Hepatocyte (in vitro differentiated cells): ENCODE data around the gene PPP2R1B. TPM values are rescaled to one million over a fixed set of nuclear protein-coding genes. Genes with fewer than 3 reads are reported as not detected.
A peak's percentile ranks its signal among the peaks of the same experiment; 100 is the strongest.

Experiments
- DNase-seq: peaks from one replicate; pipeline ENCODE4 v3.0.0-alpha.2; 2016; ENCODE audit warnings: low spot score
- H2AFZ ChIP-seq: fragments of 200-600 bp; sonication (generic); 2 replicates; pipeline ENCODE4 v1.6.0; 2016; ENCODE audit warnings: antibody characterized with exemption, mild to moderate bottlenecking
- H3K27ac ChIP-seq: fragments of 200-600 bp; sonication (generic); 2 replicates; pipeline ENCODE4 v1.5.1; 2016; ENCODE audit warnings: mild to moderate bottlenecking
- H3K27me3 ChIP-seq: fragments of 200-600 bp; sonication (generic); 2 replicates; pipeline ENCODE4 v1.6.1; 2016
- H3K36me3 ChIP-seq: fragments of 200-600 bp; sonication (generic); replicated peaks from 2 replicates; pipeline ENCODE4 v1.5.1; 2016; ENCODE audit warnings: low read depth; ENCODE audit not compliant: insufficient read depth
- H3K4me1 ChIP-seq: fragments of 200-600 bp; sonication (generic); 2 replicates; pipeline ENCODE4 v1.5.1; 2016; ENCODE audit warnings: mild to moderate bottlenecking, moderate library complexity; ENCODE audit not compliant: insufficient read depth
- H3K4me2 ChIP-seq: fragments of 200-600 bp; sonication (generic); 2 replicates; pipeline ENCODE4 v1.6.0; 2016
- H3K4me3 ChIP-seq: fragments of 200-600 bp; sonication (generic); 2 replicates; pipeline ENCODE4 v1.5.1; 2016; ENCODE audit warnings: mild to moderate bottlenecking
- H3K79me2 ChIP-seq: fragments of 200-600 bp; sonication (generic); 2 replicates; pipeline ENCODE4 v1.6.0; 2017; ENCODE audit warnings: mild to moderate bottlenecking
- H3K9me2 ChIP-seq: fragments of 200-600 bp; sonication (generic); replicated peaks from 2 replicates; pipeline ENCODE4 v1.6.0; 2017; ENCODE audit warnings: mild to moderate bottlenecking; ENCODE audit not compliant: insufficient read depth
- H3K9me3 ChIP-seq: fragments of 200-600 bp; sonication (generic); 2 replicates; pipeline ENCODE4 v1.5.1; 2016; ENCODE audit warnings: low read depth, mild to moderate bottlenecking
- H4K20me1 ChIP-seq: fragments of 200-600 bp; sonication (generic); 2 replicates; pipeline ENCODE4 v1.6.0; 2016; ENCODE audit warnings: mild to moderate bottlenecking; ENCODE audit not compliant: insufficient read depth, poor library complexity, severe bottlenecking
- CTCF ChIP-seq: fragments of 200-600 bp; sonication (generic); IDR thresholded peaks from 2 replicates; pipeline ENCODE4 v1.5.1; 2016; ENCODE audit warnings: antibody characterized with exemption, mild to moderate bottlenecking; ENCODE audit not compliant: poor library complexity
- EZH2 ChIP-seq: fragments of 200-600 bp; sonication (generic); IDR thresholded peaks from 2 replicates; pipeline ENCODE4 v1.6.1; 2016; ENCODE audit warnings: antibody characterized with exemption, mild to moderate bottlenecking, borderline replicate concordance
- EZH2phosphoT487 ChIP-seq: fragments of 200-600 bp; sonication (generic); IDR thresholded peaks from one replicate; pipeline ENCODE4 v1.6.1; 2018; ENCODE audit warnings: antibody characterized with exemption, mild to moderate bottlenecking, low read depth, moderate library complexity; ENCODE audit not compliant: unreplicated experiment, severe bottlenecking
- WGBS: methylation state at CpG from one replicate; pipeline ENCODE4 v1.1.6; 2016; ENCODE audit warnings: low lambda C conversion rate; ENCODE audit errors: missing lambda C conversion rate; 5-methylcytosine and 5-hydroxymethylcytosine counted together
- polyA plus RNA-seq: library from polyadenylated mRNA; unstranded; fragments of >200 nt; fragmentation: Nextera tagmentation; extraction: Ambion mirVana; gene quantifications from 2 replicates; pipeline ENCODE4 v1.2.1, GENCODE V29; 2016
- total RNA-seq: library from RNA; depleted of rRNA; stranded (reverse); fragments of >200 nt; gene quantifications from 2 replicates; pipeline ENCODE4 v1.2.3, GENCODE V29; 2014

PPP2R1B gene
- total RNA-seq (41.0 and 43.5 TPM in 2 replicates), polyA plus RNA-seq (22.7 and 25.3 TPM in 2 replicates)

GRCh38 chr11:111765984-111766833, at the start of gene PPP2R1B:
Gene PPP2R1B, minus strand, starts transcription at chr11:111766389. Its CDS starts 28 bp downstream, at chr11:111766361.
- peak; percentile 88 for DNase-seq
- TF ChIP-seq EZH2phosphoT487 = no peak
- TF ChIP-seq CTCF = no peak
- no peak for TF ChIP-seq EZH2
- Histone ChIP-seq H3K4me3 (peak within 1 kb of the TSS; percentile 88), H3K9me2 (no peaks in the 10 kb centered on the region), H3K9me3 (no peaks in the 10 kb centered on the region), H3K79me2 (peaks cover 48% of the 10 kb centered on the region), H3K4me2 (peak within 1 kb of the TSS; percentile 86), H3K27me3 (no peaks in the 10 kb centered on the region), H2AFZ (peak within 1 kb of the TSS; percentile 96), H4K20me1 (no peaks in the 10 kb centered on the region), H3K36me3 (no peaks in the 10 kb centered on the region), H3K27ac (peak within 1 kb of the TSS; percentile 96), H3K4me1 (peaks cover 18% of the 10 kb centered on the region)
- WGBS = under 1% methylated on average over 59 of the region's 61 CpGs

- no peak overlapping the region for H3K4me3 ChIP-seq
- no peak for DNase-seq
- TF ChIP-seq EZH2 (no peak), EZH2phosphoT487 (no peak)
- H2AFZ ChIP-seq = no peak overlapping the region
- H3K9me3 ChIP-seq = no peaks in the 10 kb centered on the region
- no peak overlapping the region for H3K4me2 ChIP-seq
- no peaks in the 10 kb centered on the region for H3K9me2 ChIP-seq
- no peaks in the 10 kb centered on the region for H3K27me3 ChIP-seq
- no peaks in the 10 kb centered on the region for H3K36me3 ChIP-seq
- no peaks in the 10 kb centered on the region for H4K20me1 ChIP-seq
- 88% methylated on average over 1 of the region's 1 CpG for WGBS
- H3K27ac ChIP-seq = peak overlapping the region; percentile 0
- peaks cover 4% of the 10 kb centered on the region for H3K79me2 ChIP-seq
- H3K4me1 ChIP-seq = peaks cover 5% of the 10 kb centered on the region
Observed at GRCh38 chr11:111815489-111815888, 49.3 kb upstream of the PPP2R1B start.

DNA sequence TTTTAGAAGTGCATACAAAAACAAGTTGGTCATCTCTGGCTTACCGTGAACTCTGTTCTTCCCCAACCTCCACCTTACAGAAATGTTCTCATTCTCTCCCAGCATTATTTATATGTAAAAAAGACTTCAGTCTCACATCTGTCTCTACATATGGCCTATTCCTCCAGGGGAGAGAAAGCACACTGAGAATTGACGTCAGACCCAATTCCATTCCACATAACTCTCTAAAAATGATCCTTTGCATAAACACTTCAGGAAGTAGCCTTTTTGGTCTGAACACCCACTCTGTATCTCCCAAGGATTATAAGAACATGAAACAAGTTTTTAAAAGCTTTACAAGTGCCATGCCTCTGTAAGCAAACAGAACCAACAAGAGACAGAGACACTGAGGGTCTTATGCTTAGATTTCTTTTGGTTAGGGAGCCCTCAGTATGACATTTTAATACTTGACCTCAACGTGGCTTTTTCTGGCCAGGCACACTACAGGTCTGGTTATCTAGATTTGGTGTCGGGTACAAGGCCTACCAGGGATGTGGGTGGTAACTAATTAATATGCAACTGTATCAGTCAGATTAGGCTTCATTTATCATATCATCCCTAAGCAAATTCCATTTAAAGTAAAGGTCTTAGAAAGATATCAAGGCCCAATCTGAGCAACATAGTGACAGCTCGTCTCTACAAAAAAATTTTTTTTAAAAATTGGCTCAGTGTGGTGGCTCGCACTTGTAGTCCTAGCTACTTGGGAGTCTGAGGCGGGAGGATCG, 48.5 kb upstream of the PPP2R1B start:
- 76% methylated on average over 8 of the region's 8 CpGs for WGBS
- Histone ChIP-seq H3K4me1 (no peaks in the 10 kb centered on the region), H3K79me2 (peaks cover 4% of the 10 kb centered on the region), H3K27ac (peak overlapping the region; percentile 14), H3K4me2 (no peak overlapping the region), H3K36me3 (no peaks in the 10 kb centered on the region), H3K9me3 (no peaks in the 10 kb centered on the region), H3K4me3 (no peak overlapping the region), H3K27me3 (no peaks in the 10 kb centered on the region), H4K20me1 (no peaks in the 10 kb centered on the region), H2AFZ (no peak overlapping the region), H3K9me2 (no peaks in the 10 kb centered on the region)
- TF ChIP-seq EZH2phosphoT487 (no peak), CTCF (no peak), EZH2 (no peak)
- no peak for DNase-seq
